Fibroblast of the aortic adventitia (primary cell): Measurements from ENCODE around the gene PCDHA1. TPM values are rescaled to one million over a fixed set of nuclear protein-coding genes. Genes with fewer than 3 reads are reported as not detected.
"Not testable (repeated sequence)": the region's sequence is repeated elsewhere in the genome, so short reads cannot be mapped to it uniquely, and the experiment has no call there.

Experiments used
- DNase-seq: peaks from one replicate; pipeline ENCODE4 v3.0.0-alpha.2; 2010; ENCODE audit warnings: low read depth
- H3K4me3 ChIP-seq: 2 replicates; pipeline ENCODE4 v1.5.1; 2011; ENCODE audit warnings: low read depth, mild to moderate bottlenecking, control low read depth, low read length, moderate library complexity
- CTCF ChIP-seq: IDR thresholded peaks from 2 replicates; pipeline ENCODE4 v1.5.1; 2011; ENCODE audit warnings: mild to moderate bottlenecking, low read length, control low read depth, inconsistent platforms; ENCODE audit not compliant: insufficient read depth
- total RNA-seq: library from RNA; depleted of rRNA; stranded (reverse); fragments of >200 nt; gene quantifications from 2 replicates; pipeline ENCODE4 v1.2.3, GENCODE V29; 2012; ENCODE audit warnings: low replicate concordance

Gene PCDHA1
- total RNA-seq, 1 donor = 0.09 TPM

DNA sequence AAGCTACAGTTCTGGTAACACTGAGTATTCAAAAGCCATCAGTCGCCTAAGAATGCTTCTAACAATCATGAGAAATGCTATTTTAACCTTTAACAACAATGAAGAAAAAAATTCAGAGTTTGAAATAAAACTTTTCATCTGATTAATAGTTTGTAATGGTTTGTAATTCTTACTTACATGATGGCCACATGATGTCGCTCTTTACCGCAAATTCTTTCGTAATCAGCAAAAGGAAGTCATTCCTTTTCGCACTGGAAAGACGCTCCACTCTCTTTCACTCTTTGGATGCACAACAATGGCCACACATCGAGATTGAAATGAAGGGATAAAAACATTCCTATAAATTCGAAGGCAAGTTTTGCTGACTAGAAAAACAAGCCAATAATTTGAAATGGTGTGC, 48.1 kb downstream of the PCDHA1 start, which contains the start of gene PCDHA7:
Gene PCDHA7 (plus strand): TSS at position 277 of the 400 bp plus-strand sequence. CDS start 115 bp downstream, at position 392.
- H3K4me3 ChIP-seq = peak within 1 kb of the TSS; percentile 22
- peak; percentile 22 for DNase-seq
- TF ChIP-seq CTCF = no peak

DNA sequence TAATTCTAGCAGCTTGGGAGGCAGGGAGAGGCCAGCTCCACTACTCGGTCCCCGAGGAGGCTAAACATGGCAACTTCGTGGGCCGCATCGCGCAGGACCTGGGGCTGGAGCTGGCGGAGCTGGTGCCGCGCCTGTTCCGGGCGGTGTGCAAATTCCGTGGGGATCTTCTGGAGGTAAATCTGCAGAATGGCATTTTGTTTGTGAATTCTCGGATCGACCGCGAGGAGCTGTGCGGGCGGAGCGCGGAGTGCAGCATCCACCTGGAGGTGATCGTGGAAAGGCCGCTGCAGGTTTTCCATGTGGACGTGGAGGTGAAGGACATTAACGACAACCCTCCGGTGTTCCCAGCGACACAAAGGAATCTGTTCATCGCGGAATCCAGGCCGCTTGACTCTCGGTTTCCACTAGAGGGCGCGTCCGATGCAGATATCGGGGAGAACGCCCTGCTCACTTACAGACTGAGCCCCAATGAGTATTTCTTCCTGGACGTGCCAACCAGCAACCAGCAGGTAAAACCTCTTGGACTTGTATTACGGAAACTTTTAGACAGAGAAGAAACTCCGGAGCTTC, 48.6 kb downstream of the PCDHA1 start:
- DNase-seq = not testable (repeated sequence)
- H3K4me3 ChIP-seq = peak overlapping the region; percentile 22

GRCh38 chr5:140835622-140836510, 49.9 kb downstream of the PCDHA1 start:
- no peak for DNase-seq
- TF ChIP-seq CTCF = no peak
- H3K4me3 ChIP-seq = no peak overlapping the region

GRCh38 chr5:140840978-140841962, 55.3 kb downstream of the PCDHA1 start, which contains the start of gene PCDHA8:
Gene PCDHA8 (plus strand): TSS chr5:140841187. CDS start chr5:140841322, 135 bp downstream.
- no peak for DNase-seq
- TF ChIP-seq CTCF = no peak
- no peak within 1 kb of the TSS for H3K4me3 ChIP-seq

DNA sequence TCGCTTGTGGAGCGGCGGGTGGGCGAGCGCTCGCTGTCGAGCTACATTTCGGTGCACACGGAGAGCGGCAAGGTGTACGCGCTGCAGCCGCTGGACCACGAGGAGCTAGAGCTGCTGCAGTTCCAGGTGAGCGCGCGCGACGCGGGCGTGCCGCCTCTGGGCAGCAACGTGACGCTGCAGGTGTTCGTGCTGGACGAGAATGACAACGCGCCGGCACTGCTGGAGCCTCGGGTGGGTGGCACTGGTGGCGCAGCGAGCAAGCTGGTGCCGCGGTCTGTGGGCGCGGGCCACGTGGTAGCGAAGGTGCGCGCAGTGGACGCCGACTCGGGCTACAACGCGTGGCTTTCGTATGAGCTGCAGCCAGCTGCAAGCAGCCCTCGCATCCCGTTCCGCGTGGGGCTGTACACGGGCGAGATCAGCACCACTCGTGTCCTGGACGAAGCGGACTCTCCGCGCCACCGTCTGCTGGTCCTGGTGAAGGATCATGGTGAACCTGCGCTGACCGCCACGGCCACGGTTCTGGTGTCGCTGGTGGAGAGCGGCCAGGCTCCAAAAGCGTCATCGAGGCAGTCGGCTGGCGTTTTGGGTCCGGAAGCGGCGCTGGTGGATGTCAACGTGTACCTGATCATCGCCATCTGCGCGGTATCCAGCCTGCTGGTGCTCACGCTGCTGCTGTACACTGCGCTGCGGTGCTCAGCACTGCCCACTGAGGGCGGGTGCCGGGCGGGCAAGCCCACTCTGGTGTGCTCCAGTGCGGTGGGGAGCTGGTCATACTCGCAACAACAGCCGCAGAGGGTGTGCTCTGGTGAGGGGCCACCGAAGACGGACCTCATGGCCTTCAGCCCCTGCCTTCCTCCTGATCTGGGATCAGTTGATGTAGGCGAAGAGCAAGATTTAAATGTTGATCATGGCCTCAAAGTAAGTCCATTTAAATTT, 57.1 kb downstream of the PCDHA1 start:
- no peak overlapping the region for H3K4me3 ChIP-seq
- no peak for TF ChIP-seq CTCF
- DNase-seq = no peak

GRCh38 chr5:140848139-140849102, 62.5 kb downstream of the PCDHA1 start, which contains the start of gene PCDHA9:
Gene PCDHA9 (plus strand): TSS chr5:140848382. CDS start chr5:140848496, 114 bp downstream.
- not testable (repeated sequence) for H3K4me3 ChIP-seq, DNase-seq

DNA sequence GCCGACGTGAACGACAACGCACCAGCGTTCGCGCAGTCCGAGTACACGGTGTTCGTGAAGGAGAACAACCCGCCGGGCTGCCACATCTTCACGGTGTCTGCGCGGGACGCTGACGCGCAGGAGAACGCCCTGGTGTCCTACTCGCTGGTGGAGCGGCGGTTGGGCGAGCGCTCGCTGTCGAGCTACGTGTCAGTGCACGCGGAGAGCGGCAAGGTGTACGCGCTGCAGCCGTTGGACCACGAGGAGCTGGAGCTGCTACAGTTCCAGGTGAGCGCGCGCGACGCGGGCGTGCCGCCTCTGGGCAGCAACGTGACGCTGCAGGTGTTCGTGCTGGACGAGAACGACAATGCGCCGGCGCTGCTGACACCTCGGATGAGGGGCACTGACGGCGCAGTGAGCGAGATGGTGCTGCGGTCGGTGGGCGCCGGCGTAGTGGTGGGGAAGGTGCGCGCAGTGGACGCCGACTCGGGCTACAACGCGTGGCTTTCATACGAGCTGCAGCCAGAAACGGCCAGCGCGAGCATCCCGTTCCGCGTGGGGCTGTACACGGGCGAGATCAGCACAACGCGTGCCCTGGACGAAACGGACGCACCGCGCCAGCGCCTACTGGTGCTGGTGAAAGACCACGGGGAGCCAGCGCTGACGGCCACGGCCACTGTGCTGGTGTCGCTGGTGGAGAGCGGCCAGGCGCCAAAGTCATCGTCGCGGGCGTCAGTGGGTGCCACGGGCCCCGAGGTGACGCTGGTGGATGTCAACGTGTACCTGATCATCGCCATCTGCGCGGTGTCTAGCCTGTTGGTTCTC, 64.1 kb downstream of the PCDHA1 start:
- not testable (repeated sequence) for H3K4me3 ChIP-seq

More for the DNA sequence above, 64.1 kb downstream of the PCDHA1 start:
- not testable (repeated sequence) for DNase-seq
